ENCODE results near the gene USP44. TPM values are rescaled to one million over a fixed set of nuclear protein-coding genes. Genes with fewer than 3 reads are reported as not detected.

USP44 gene
- total and polyA plus RNA-seq, 10 donors, result 0.88 to 7.2 (median 3.5) TPM

DNA sequence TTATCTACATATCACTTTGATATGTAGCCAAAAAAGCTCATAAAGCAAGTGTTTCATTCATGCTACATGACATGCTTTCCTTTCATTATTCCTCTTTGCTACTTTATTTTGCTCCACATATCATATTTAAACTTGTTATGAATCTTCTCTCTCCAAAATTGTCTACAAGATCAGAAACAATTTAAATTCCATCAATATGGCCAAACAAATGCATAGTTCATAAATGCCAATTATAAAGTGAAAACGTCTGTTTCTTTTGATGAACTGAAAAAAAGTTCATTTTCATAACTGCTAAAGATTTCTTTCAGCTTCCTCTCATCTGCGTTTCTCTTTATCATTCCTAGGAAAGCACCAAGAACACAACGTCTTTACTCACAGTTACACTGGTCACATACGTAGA lies 22.8 kb downstream of the USP44 start:
- no peak for DNase-seq
- Histone ChIP-seq H3K27ac (no peak overlapping the region), H3K27me3 (replicated peaks in 1 of 7) (no peaks in the 10 kb centered on the region), H3K4me3 (no peak overlapping the region), H3K4me1 (no peaks in the 10 kb centered on the region), H3K36me3 (peaks cover 0 to 7% (median 0%) of the 10 kb centered on the region in 6 donors), H3K9me3 (no peaks in the 10 kb centered on the region)
- intact Hi-C loops (cut with DNase I; ENCODE audit: low total_unique reads), result no loop called here
- TF ChIP-seq POLR2AphosphoS5 (IDR thresholded peaks at IDR 0.05) (no peak), POLR2A (IDR thresholded peaks at IDR 0.05) (no peak)
- TF ChIP-seq, protein P1, sequence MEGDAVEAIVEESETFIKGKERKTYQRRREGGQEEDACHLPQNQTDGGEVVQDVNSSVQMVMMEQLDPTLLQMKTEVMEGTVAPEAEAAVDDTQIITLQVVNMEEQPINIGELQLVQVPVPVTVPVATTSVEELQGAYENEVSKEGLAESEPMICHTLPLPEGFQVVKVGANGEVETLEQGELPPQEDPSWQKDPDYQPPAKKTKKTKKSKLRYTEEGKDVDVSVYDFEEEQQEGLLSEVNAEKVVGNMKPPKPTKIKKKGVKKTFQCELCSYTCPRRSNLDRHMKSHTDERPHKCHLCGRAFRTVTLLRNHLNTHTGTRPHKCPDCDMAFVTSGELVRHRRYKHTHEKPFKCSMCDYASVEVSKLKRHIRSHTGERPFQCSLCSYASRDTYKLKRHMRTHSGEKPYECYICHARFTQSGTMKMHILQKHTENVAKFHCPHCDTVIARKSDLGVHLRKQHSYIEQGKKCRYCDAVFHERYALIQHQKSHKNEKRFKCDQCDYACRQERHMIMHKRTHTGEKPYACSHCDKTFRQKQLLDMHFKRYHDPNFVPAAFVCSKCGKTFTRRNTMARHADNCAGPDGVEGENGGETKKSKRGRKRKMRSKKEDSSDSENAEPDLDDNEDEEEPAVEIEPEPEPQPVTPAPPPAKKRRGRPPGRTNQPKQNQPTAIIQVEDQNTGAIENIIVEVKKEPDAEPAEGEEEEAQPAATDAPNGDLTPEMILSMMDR (IDR thresholded peaks at IDR 0.05 in 8 of 11, conservative IDR thresholded peaks at IDR 0.05 in 3 of 11), result no peak
- WGBS, 5 donors, result 73 to 82% (median 75%) methylated on average over 4 of the region's 4 CpGs

DNA sequence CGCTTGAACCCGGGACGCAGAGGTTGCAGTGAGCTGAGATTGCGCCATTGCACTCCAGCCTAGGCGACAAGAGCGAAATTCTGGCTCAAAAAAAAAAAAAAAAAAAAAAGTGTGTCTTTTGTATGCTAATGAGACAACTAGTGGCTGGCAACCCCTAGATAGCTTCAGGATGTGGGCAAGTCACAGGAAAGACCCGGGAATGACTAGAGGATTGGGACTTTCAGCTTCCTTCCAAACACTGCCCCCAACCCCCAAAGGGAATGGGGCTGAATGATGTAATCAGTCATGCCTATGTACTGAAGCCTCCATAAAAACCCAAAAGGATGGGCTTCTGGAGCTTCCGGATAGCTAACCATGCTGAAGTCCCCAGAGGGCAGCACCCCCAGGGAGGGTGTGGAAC lies 28.6 kb downstream of the USP44 start:
- Histone ChIP-seq H3K9me3 (no peaks in the 10 kb centered on the region), H3K27ac (no peak overlapping the region), H3K4me1 (no peaks in the 10 kb centered on the region), H3K4me3 (no peak overlapping the region), H3K27me3 (replicated peaks in 1 of 7) (no peaks in the 10 kb centered on the region), H3K36me3 (peaks cover 0 to 16% (median 0%) of the 10 kb centered on the region in 6 donors)
- no peak for DNase-seq
- 86 to 94% (median 89%) methylated on average over 8 of the region's 8 CpGs for WGBS, 5 donors
- TF ChIP-seq POLR2A (IDR thresholded peaks at IDR 0.05) (no peak), POLR2AphosphoS5 (IDR thresholded peaks at IDR 0.05) (no peak)
- TF ChIP-seq, protein P1 (IDR thresholded peaks at IDR 0.05 in 8 of 11, conservative IDR thresholded peaks at IDR 0.05 in 3 of 11), result no peak
- intact Hi-C loops (cut with DNase I; ENCODE audit: low total_unique reads), result no loop called here

DNA sequence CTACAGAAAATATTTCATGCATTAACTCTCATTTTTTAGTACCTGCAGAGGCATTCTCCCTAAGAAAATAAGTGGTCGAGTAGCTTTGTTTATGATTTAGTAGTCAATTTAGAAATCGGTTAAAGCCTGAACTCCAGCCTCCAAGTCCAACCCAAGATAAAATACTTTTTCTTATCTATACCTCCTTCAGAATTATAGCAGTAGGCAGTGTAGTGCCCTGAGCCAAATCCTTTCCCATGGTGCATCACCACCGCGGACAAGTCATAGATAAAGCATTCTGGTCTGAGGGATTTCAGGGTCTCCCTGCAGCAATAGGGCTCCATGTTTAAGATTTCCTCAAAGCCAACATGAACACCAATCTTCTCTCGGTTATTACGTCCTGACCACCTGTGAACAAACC lies 30.5 kb downstream of the USP44 start:
- DNase-seq, result no peak
- Histone ChIP-seq H3K4me1 (no peaks in the 10 kb centered on the region), H3K9me3 (no peaks in the 10 kb centered on the region), H3K27ac (no peak overlapping the region), H3K4me3 (no peak overlapping the region), H3K36me3 (peaks cover 0 to 25% (median 4%) of the 10 kb centered on the region in 6 donors), H3K27me3 (replicated peaks in 1 of 7) (no peaks in the 10 kb centered on the region)
- 94 to 98% (median 96%) methylated on average over 6 of the region's 6 CpGs for WGBS, 5 donors
- TF ChIP-seq POLR2A (IDR thresholded peaks at IDR 0.05) (no peak), POLR2AphosphoS5 (IDR thresholded peaks at IDR 0.05) (no peak)
- TF ChIP-seq, protein P1 (IDR thresholded peaks at IDR 0.05 in 8 of 11, conservative IDR thresholded peaks at IDR 0.05 in 3 of 11), result no peak
- intact Hi-C loops (cut with DNase I; ENCODE audit: low total_unique reads), result no loop called here

DNA sequence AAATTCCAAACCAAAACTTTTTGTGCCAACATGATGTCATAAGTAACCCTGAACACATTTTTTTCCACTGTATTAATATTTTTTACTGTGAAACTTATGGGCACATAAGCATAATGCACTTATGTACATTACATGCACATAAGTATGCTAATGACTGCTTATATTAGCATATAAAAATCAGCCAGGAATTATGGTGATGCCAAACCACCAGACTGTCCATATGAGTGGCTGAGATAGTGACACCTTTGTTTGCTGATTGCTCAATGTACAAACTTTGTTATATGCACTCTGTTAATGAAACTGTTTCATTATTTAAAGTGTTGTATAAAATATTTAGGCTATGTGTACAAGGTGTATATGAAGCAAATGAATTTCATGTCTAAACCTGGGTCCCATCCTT lies 32.3 kb downstream of the USP44 start:
- TF ChIP-seq POLR2A (IDR thresholded peaks at IDR 0.05) (no peak), POLR2AphosphoS5 (IDR thresholded peaks at IDR 0.05) (no peak)
- TF ChIP-seq, protein P1 (IDR thresholded peaks at IDR 0.05 in 8 of 11, conservative IDR thresholded peaks at IDR 0.05 in 3 of 11), result no peak
- no peak for DNase-seq
- no peak overlapping the region for H3K27ac ChIP-seq

More for the DNA sequence above, 32.3 kb downstream of the USP44 start:
- H3K4me1 ChIP-seq, result no peaks in the 10 kb centered on the region
- no peaks in the 10 kb centered on the region for H3K9me3 ChIP-seq
- intact Hi-C loops (cut with DNase I; ENCODE audit: low total_unique reads), result no loop called here
- no peaks in the 10 kb centered on the region for H3K27me3 ChIP-seq (replicated peaks in 1 of 7)
- no peak overlapping the region for H3K4me3 ChIP-seq
- H3K36me3 ChIP-seq, result peaks cover 2 to 37% (median 13%) of the 10 kb centered on the region in 6 donors

Data from spleen (tissue), 11 donors.